Effector memory CD8-positive, alpha-beta T cell (primary cell): ENCODE measurements around the gene PCDHGB5.
"Not testable (repeated sequence)": the region's sequence is repeated elsewhere in the genome, so short reads cannot be mapped to it uniquely, and the experiment has no call there.

Experiments
- ATAC-seq: fragments of 150-1000 bp; cut with Tn5 transposase; replicated peaks from 2 replicates; pipeline ENCODE4 v1.10.0; 2021; ENCODE audit warnings: mild to moderate bottlenecking, moderate library complexity
- DNase-seq, 3 experiments: peaks; one replicate each; pipeline ENCODE4 v3.0.0; 2021
- H3K27ac Mint-ChIP-seq, 2 donors: one replicate each; pipeline ENCODE4 v1.8.0; 2022; ENCODE audit warnings: mild to moderate bottlenecking in 2 of 2, mixed read lengths in 2 of 2, moderate library complexity in 2 of 2
- H3K27me3 Mint-ChIP-seq, 2 donors: one replicate each; pipeline ENCODE4 v1.8.0; 2022; ENCODE audit warnings: mixed read lengths in 2 of 2
- H3K36me3 Mint-ChIP-seq: one replicate; pipeline ENCODE4 v1.8.0; 2022; ENCODE audit warnings: mild to moderate bottlenecking, moderate library complexity, mixed read lengths; ENCODE audit not compliant: insufficient read depth
- H3K4me1 Mint-ChIP-seq, 2 donors: one replicate each; pipeline ENCODE4 v1.8.0; 2022; ENCODE audit warnings: low read depth in 2 of 2, mixed read lengths in 2 of 2
- H3K4me3 Mint-ChIP-seq, 2 donors: one replicate each; pipeline ENCODE4 v1.8.0; 2022; ENCODE audit warnings: mild to moderate bottlenecking in 2 of 2, mixed read lengths in 2 of 2, moderate library complexity in 2 of 2
- H3K9me3 Mint-ChIP-seq, 2 donors: one replicate each; pipeline ENCODE4 v1.8.0; 2022; ENCODE audit warnings: mixed read lengths in 2 of 2

Gene PCDHGB5

GRCh38 chr5:141388661-141389060 lies 9.1 kb upstream of the PCDHGB5 start:
- peaks cover 4 to 17% of the 10 kb centered on the region in 2 donors for H3K9me3 Mint-ChIP-seq
- peaks cover 54 to 87% of the 10 kb centered on the region in 2 donors for H3K27me3 Mint-ChIP-seq
- H3K4me1 Mint-ChIP-seq: peaks cover 0 to 3% of the 10 kb centered on the region in 2 donors
- peaks cover 2% of the 10 kb centered on the region for H3K36me3 Mint-ChIP-seq
- DNase-seq (no peak), ATAC-seq (no peak)
- no peak overlapping the region for H3K4me3 Mint-ChIP-seq
- H3K27ac Mint-ChIP-seq: no peak overlapping the region

DNA sequence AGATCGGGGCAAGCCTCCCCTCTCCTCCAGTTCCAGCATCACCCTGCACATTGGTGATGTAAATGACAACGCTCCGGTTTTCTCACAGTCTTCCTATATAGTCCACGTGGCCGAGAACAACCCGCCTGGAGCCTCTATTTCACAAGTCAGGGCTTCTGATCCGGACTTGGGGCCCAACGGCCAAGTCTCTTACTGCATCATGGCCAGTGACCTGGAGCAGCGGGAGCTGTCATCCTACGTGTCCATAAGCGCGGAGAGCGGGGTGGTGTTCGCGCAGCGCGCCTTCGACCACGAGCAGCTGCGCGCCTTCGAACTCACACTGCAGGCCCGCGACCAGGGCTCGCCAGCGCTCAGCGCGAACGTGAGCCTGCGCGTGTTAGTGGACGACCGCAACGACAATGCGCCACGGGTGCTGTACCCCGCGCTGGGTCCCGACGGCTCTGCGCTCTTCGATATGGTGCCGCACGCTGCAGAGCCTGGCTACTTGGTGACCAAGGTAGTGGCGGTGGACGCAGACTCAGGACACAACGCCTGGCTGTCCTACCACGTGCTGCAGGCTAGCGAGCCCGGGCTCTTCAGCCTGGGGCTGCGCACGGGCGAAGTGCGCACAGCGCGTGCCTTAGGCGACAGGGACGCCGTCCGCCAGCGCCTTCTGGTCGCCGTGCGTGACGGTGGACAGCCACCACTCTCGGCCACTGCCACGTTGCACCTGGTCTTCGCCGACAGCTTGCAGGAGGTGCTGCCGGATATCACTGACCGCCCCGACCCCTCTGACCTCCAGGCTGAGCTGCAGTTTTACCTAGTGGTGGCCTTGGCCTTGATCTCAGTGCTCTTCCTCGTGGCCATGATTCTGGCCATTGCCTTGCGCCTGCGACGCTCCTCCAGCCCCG lies 8.3 kb upstream of the PCDHGB5 start:
- ATAC-seq (no peak), DNase-seq (no peak)
- H3K9me3 Mint-ChIP-seq: peaks cover 6 to 24% of the 10 kb centered on the region in 2 donors

GRCh38 chr5:141392429-141393198 lies 5.1 kb upstream of the PCDHGB5 start, which contains the start of gene PCDHGA8:
TSS of gene PCDHGA8 (plus strand) at chr5:141392633. CDS start at chr5:141392814, 181 bp downstream.
- Mint-ChIP-seq H3K27me3 (peaks cover 36 to 80% of the 10 kb centered on the region in 2 donors), H3K27ac (no peak within 1 kb of the TSS), H3K4me3 (no peak within 1 kb of the TSS), H3K9me3 (peaks cover 6 to 14% of the 10 kb centered on the region in 2 donors), H3K4me1 (peaks cover 0 to 3% of the 10 kb centered on the region in 2 donors), H3K36me3 (peaks cover 7% of the 10 kb centered on the region)
- no peak for ATAC-seq
- DNase-seq: no peak

More for the DNA sequence above, 8.3 kb upstream of the PCDHGB5 start:
- Mint-ChIP-seq H3K27ac (no peak overlapping the region), H3K4me3 (no peak overlapping the region), H3K36me3 (peaks cover 6% of the 10 kb centered on the region), H3K4me1 (peaks cover 0 to 3% of the 10 kb centered on the region in 2 donors), H3K27me3 (peaks cover 54 to 87% of the 10 kb centered on the region in 2 donors)

DNA sequence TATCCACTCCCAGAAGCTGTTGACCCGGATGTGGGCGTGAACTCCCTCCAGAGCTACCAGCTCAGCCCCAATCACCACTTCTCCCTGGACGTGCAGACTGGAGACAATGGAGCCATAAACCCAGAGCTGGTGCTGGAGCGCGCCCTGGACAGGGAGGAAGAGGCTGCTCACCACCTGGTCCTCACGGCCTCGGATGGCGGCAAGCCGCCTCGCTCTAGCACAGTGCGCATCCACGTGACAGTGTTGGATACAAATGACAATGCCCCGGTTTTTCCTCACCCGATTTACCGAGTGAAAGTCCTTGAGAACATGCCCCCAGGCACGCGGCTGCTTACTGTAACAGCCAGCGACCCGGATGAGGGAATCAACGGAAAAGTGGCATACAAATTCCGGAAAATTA lies 4.5 kb upstream of the PCDHGB5 start:
- Mint-ChIP-seq H3K9me3 (peaks cover 6 to 14% of the 10 kb centered on the region in 2 donors), H3K27ac (no peak overlapping the region), H3K36me3 (peaks cover 10% of the 10 kb centered on the region), H3K4me1 (peaks cover 0 to 3% of the 10 kb centered on the region in 2 donors), H3K27me3 (peaks cover 34 to 78% of the 10 kb centered on the region in 2 donors), H3K4me3 (no peak overlapping the region)
- DNase-seq (no peak), ATAC-seq (no peak)

DNA sequence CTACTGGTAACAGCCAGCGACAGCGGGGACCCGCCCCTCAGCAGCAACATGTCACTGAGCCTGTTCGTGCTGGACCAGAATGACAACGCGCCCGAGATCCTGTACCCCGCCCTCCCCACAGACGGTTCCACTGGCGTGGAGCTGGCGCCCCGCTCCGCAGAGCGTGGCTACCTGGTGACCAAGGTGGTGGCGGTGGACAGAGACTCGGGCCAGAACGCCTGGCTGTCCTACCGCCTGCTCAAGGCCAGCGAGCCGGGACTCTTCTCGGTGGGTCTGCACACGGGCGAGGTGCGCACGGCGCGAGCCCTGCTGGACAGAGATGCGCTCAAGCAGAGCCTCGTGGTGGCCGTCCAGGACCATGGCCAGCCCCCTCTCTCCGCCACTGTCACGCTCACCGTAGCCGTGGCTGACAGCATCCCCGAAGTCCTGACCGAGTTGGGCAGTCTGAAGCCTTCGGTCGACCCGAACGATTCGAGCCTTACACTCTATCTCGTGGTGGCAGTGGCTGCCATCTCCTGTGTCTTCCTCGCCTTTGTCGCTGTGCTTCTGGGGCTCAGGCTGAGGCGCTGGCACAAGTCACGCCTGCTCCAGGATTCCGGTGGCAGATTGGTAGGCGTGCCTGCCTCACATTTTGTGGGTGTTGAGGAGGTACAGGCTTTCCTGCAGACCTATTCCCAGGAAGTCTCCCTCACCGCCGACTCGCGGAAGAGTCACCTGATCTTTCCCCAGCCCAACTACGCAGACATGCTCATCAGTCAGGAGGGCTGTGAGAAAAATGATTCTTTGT lies 3.2 kb upstream of the PCDHGB5 start:
- not testable (repeated sequence) for H3K36me3 Mint-ChIP-seq, H3K4me3 Mint-ChIP-seq, H3K4me1 Mint-ChIP-seq, ATAC-seq, H3K27ac Mint-ChIP-seq, DNase-seq
- peaks cover 36 to 77% of the 10 kb centered on the region in 2 donors for H3K27me3 Mint-ChIP-seq
- peaks cover 5 to 14% of the 10 kb centered on the region in 2 donors for H3K9me3 Mint-ChIP-seq

GRCh38 chr5:141398608-141399007 lies 861 bp downstream of the PCDHGB5 start:
- ATAC-seq: no peak
- no peak overlapping the region for H3K27ac Mint-ChIP-seq
- peaks cover 0 to 3% of the 10 kb centered on the region in 2 donors for H3K4me1 Mint-ChIP-seq
- no peak for DNase-seq
- H3K36me3 Mint-ChIP-seq: peaks cover 8% of the 10 kb centered on the region
- H3K27me3 Mint-ChIP-seq: peaks cover 48 to 77% of the 10 kb centered on the region in 2 donors
- no peak overlapping the region for H3K4me3 Mint-ChIP-seq
- H3K9me3 Mint-ChIP-seq: peaks cover 7% of the 10 kb centered on the region in 2 donors

- no peak for ATAC-seq
- Mint-ChIP-seq H3K27me3 (peaks cover 50 to 77% of the 10 kb centered on the region in 2 donors), H3K4me3 (no peak overlapping the region), H3K27ac (no peak overlapping the region), H3K9me3 (peaks cover 0 to 5% of the 10 kb centered on the region in 2 donors), H3K4me1 (peaks cover 0 to 3% of the 10 kb centered on the region in 2 donors), H3K36me3 (peaks cover 4% of the 10 kb centered on the region)
- DNase-seq: no peak
These were observed 2.0 kb downstream of the PCDHGB5 start for GRCh38 chr5:141399555-141400258.

GRCh38 chr5:141402553-141403243 lies 5.0 kb downstream of the PCDHGB5 start, which contains the start of gene PCDHGA9:
TSS of gene PCDHGA9 (plus strand) at chr5:141402778. CDS start at chr5:141402953, 175 bp downstream.
- Mint-ChIP-seq H3K4me3 (peak within 1 kb of the TSS; percentile 29 to 51), H3K36me3 (peaks cover 2% of the 10 kb centered on the region), H3K4me1 (peaks cover 0 to 3% of the 10 kb centered on the region in 2 donors), H3K9me3 (peaks cover 0 to 5% of the 10 kb centered on the region in 2 donors), H3K27ac (no peak within 1 kb of the TSS), H3K27me3 (peaks cover 61 to 79% of the 10 kb centered on the region in 2 donors)
- no peak for DNase-seq
- ATAC-seq: no peak

DNA sequence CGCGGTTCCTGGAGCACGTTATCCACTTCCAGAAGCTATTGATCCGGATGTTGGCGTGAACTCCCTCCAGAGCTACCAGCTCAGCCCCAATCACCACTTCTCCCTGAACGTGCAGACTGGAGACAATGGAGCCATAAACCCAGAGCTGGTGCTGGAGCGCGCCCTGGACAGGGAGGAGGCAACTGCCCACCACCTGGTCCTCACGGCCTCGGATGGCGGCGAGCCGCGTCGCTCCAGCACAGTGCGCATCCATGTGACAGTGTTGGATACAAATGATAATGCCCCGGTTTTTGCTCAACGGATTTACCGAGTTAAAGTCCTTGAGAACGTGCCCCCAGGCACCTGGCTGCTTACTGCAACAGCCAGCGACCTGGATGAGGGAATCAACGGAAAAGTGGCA lies 5.6 kb downstream of the PCDHGB5 start:
- no peaks in the 10 kb centered on the region for H3K36me3 Mint-ChIP-seq
- no peak overlapping the region for H3K27ac Mint-ChIP-seq
- peaks cover 0 to 5% of the 10 kb centered on the region in 2 donors for H3K9me3 Mint-ChIP-seq
- H3K4me3 Mint-ChIP-seq: peak overlapping the region in 1 of 2 donors; percentile 29
- ATAC-seq (no peak), DNase-seq (no peak)
- H3K4me1 Mint-ChIP-seq: peaks cover 0 to 3% of the 10 kb centered on the region in 2 donors
- peaks cover 66 to 86% of the 10 kb centered on the region in 2 donors for H3K27me3 Mint-ChIP-seq

DNA sequence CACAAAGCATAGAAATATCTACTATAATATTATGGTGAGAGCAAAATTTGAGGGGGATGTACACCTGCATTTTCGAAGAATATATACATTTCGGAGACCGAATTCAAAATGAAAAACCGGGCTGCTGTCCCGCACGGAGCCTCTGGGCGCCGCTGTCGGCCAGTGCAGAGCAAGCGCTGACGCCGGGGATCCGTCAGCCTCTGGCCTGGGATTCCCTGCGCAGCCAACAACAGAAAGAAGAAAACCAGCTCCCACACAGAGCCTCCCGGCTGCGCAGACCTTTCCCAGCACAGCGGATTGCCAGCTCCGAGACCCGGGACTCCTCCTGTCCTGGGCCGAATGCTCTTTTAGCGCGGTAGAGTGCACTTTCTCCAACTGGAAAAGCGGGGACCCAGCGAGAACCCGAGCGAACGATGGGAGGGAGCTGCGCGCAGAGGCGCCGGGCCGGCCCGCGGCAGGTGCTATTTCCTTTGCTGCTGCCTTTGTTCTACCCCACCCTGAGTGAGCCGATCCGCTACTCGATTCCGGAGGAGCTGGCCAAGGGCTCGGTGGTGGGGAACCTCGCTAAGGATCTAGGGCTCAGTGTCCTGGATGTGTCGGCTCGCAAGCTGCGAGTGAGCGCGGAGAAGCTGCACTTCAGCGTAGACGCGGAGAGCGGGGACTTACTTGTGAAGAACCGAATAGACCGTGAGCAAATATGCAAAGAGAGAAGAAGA lies 10.2 kb downstream of the PCDHGB5 start, which contains the start of gene PCDHGB6:
TSS of gene PCDHGB6 (plus strand) at position 232 of the 716 bp plus-strand sequence. CDS start at position 414, 182 bp downstream.
- not testable (repeated sequence) for DNase-seq, ATAC-seq, H3K9me3 Mint-ChIP-seq, H3K36me3 Mint-ChIP-seq, H3K4me1 Mint-ChIP-seq, H3K27ac Mint-ChIP-seq
- Mint-ChIP-seq H3K27me3 (peaks cover 55 to 73% of the 10 kb centered on the region in 2 donors), H3K4me3 (peak within 1 kb of the TSS; percentile 23 to 48)

- no peak overlapping the region for H3K27ac Mint-ChIP-seq
- H3K9me3 Mint-ChIP-seq: peaks cover 7% of the 10 kb centered on the region in 2 donors
- H3K36me3 Mint-ChIP-seq: peaks cover 7% of the 10 kb centered on the region
- H3K4me1 Mint-ChIP-seq: peaks cover 8 to 15% of the 10 kb centered on the region in 2 donors
- DNase-seq (no peak), ATAC-seq (no peak)
- H3K27me3 Mint-ChIP-seq: peaks cover 57 to 73% of the 10 kb centered on the region in 2 donors
- no peak overlapping the region for H3K4me3 Mint-ChIP-seq
These were observed 12.0 kb downstream of the PCDHGB5 start for GRCh38 chr5:141409598-141410306.
